Measurements from ENCODE around the gene SIGLEC5. TPM values are rescaled to one million over a fixed set of nuclear protein-coding genes. Genes with fewer than 3 reads are reported as not detected.

The SIGLEC5 gene
- total and polyA plus RNA-seq, 2 donors (not counting 3 experiments of a cell fraction or from before 2014, with no cell fraction given) = not detected

- Histone ChIP-seq H3K36me3 (ENCODE audit: control insufficient read depth in 2 of 2, extremely low read depth in 1 of 2, insufficient read depth in 2 of 2, low read length in 2 of 2) (no peaks in the 10 kb centered on the region), H3K4me1 (ENCODE audit: control insufficient read depth, extremely low read depth, insufficient read depth, low read length) (no peaks in the 10 kb centered on the region), H3K27me3 (ENCODE audit: control insufficient read depth in 2 of 2, insufficient read depth in 2 of 2, low read length in 2 of 2) (peaks cover 0 to 6% of the 10 kb centered on the region in 2 experiments), H3K9me3 (replicated peaks; ENCODE audit: control insufficient read depth, insufficient read depth, low read length) (no peaks in the 10 kb centered on the region), H3K9ac (replicated peaks; ENCODE audit: extremely low read depth, insufficient read depth, low read length) (no peak overlapping the region), H3K4me3 (replicated peaks in 1 of 3; ENCODE audit: insufficient read depth in 1 of 3, low read depth in 1 of 3, low read length in 3 of 3) (no peak overlapping the region), H3K79me2 (ENCODE audit: control insufficient read depth, insufficient read depth, low read length) (no peaks in the 10 kb centered on the region), H3K27ac (ENCODE audit: insufficient read depth, low read depth, low read length) (no peak overlapping the region), H3K9me1 (replicated peaks; ENCODE audit: control insufficient read depth, extremely low read depth, insufficient read depth, low read length) (no peaks in the 10 kb centered on the region), H3K4me2 (ENCODE audit: insufficient read depth, low read length) (no peak overlapping the region), H4K20me1 (replicated peaks; ENCODE audit: control insufficient read depth, extremely low read depth, insufficient read depth, low read length) (no peaks in the 10 kb centered on the region), H2AFZ (ENCODE audit: low read depth, low read length) (no peak overlapping the region)
- FAIRE-seq (no peak), DNase-seq (ENCODE audit: low read depth, low spot score) (no peak)
- BruUV-seq (replicated peaks) = no TSS peak
- POLR2A ChIA-PET = no interaction called here
- CTCF ChIA-PET = no interaction called here
- no peak for TF ChIP-seq EZH2 (IDR thresholded peaks at IDR 0.05; ENCODE audit: borderline replicate concordance, low read depth, low read length, severe bottlenecking)
- TF ChIP-seq POLR2AphosphoS5 (IDR thresholded peaks at IDR 0.05; ENCODE audit: insufficient read depth, low read depth, low read length) = no peak
- no peak for TF ChIP-seq MAX (IDR thresholded peaks at IDR 0.05; ENCODE audit: insufficient read depth, insufficient read length)
- no peak for TF ChIP-seq JUN (IDR thresholded peaks at IDR 0.05; ENCODE audit: borderline replicate concordance, insufficient read depth, insufficient read length, low read depth)
- no peak for TF ChIP-seq POLR2A (IDR thresholded peaks at IDR 0.05; ENCODE audit: low read depth, low read length)
- peak in 1 of 2 donors; percentile 21 for TF ChIP-seq CTCF (IDR thresholded peaks at IDR 0.05; ENCODE audit: extremely low read depth in 1 of 2, insufficient read depth in 1 of 2, low read depth in 1 of 2, low read length in 2 of 2)
- TF ChIP-seq MYC (IDR thresholded peaks at IDR 0.05; ENCODE audit: low read depth, low read length) = no peak
- TF ChIP-seq FOS (IDR thresholded peaks at IDR 0.05; ENCODE audit: borderline replicate concordance, insufficient read depth, low read length) = no peak
- intact Hi-C loops (cut with micrococcal nuclease) = no loop called here
- dilution Hi-C loops (cut with MboI; ENCODE audit: extremely low pct_ligation_motif_present, low sequenced_read_pairs) = no loop called here
Observed at GRCh38 chr19:51664997-51665396, 34.8 kb upstream of the SIGLEC5 start.
